ENCODE data around the gene ATP6AP1. TPM values are rescaled to one million over a fixed set of nuclear protein-coding genes. Genes with fewer than 3 reads are reported as not detected.
A peak's percentile ranks its signal among the peaks of the same experiment; 100 is the strongest.

ATP6AP1 gene
- total RNA-seq, 1 donor from 2014 or later, result 133 TPM

GRCh38 chrX:154436374-154436982 lies 8.0 kb downstream of the ATP6AP1 start:
- H3K36me3 Mint-ChIP-seq (ENCODE audit: unreplicated experiment), result no peaks in the 10 kb centered on the region
- peaks cover 4% of the 10 kb centered on the region for H3K9me3 Mint-ChIP-seq (ENCODE audit: unreplicated experiment)
- peaks cover 6% of the 10 kb centered on the region for H3K4me1 Mint-ChIP-seq (ENCODE audit: low read depth, unreplicated experiment)
- TF ChIP-seq CTCF (IDR thresholded peaks at IDR 0.05; ENCODE audit: partially characterized antibody, unreplicated experiment), result no peak
- H3K4me3 Mint-ChIP-seq (ENCODE audit: unreplicated experiment), result peak overlapping the region; percentile 85
- H3K27ac Mint-ChIP-seq (ENCODE audit: unreplicated experiment), result peak overlapping the region; percentile 94
- DNase-seq, result peak; percentile 67
- peaks cover 9% of the 10 kb centered on the region for H3K27me3 Mint-ChIP-seq (ENCODE audit: unreplicated experiment)

GRCh38 chrX:154436983-154437752 lies 8.7 kb downstream of the ATP6AP1 start, which contains the start of gene GDI1:
GDI1 (plus strand) TSS chrX:154437154; CDS start chrX:154437255, 101 bp downstream.
- Mint-ChIP-seq H3K4me3 (ENCODE audit: unreplicated experiment) (peak within 1 kb of the TSS; percentile 92), H3K27ac (ENCODE audit: unreplicated experiment) (peak within 1 kb of the TSS; percentile 94), H3K27me3 (ENCODE audit: unreplicated experiment) (peaks cover 9% of the 10 kb centered on the region), H3K9me3 (ENCODE audit: unreplicated experiment) (peaks cover 4% of the 10 kb centered on the region), H3K36me3 (ENCODE audit: unreplicated experiment) (no peaks in the 10 kb centered on the region), H3K4me1 (ENCODE audit: low read depth, unreplicated experiment) (peaks cover 6% of the 10 kb centered on the region)
- TF ChIP-seq CTCF (IDR thresholded peaks at IDR 0.05; ENCODE audit: partially characterized antibody, unreplicated experiment), result no peak
- peak; percentile 68 for DNase-seq

- peaks cover 4% of the 10 kb centered on the region for H3K9me3 Mint-ChIP-seq (ENCODE audit: unreplicated experiment)
- DNase-seq, result no peak
- peaks cover 9% of the 10 kb centered on the region for H3K27me3 Mint-ChIP-seq (ENCODE audit: unreplicated experiment)
- H3K27ac Mint-ChIP-seq (ENCODE audit: unreplicated experiment), result peak overlapping the region; percentile 90
- H3K36me3 Mint-ChIP-seq (ENCODE audit: unreplicated experiment), result no peaks in the 10 kb centered on the region
- peak overlapping the region; percentile 92 for H3K4me3 Mint-ChIP-seq (ENCODE audit: unreplicated experiment)
- no peak for TF ChIP-seq CTCF (IDR thresholded peaks at IDR 0.05; ENCODE audit: partially characterized antibody, unreplicated experiment)
- peaks cover 6% of the 10 kb centered on the region for H3K4me1 Mint-ChIP-seq (ENCODE audit: low read depth, unreplicated experiment)
Measured at GRCh38 chrX:154437971-154438893, 9.8 kb downstream of the ATP6AP1 start.

GRCh38 chrX:154439841-154440240 lies 11.4 kb downstream of the ATP6AP1 start:
- no peak for DNase-seq
- Mint-ChIP-seq H3K4me1 (ENCODE audit: low read depth, unreplicated experiment) (peaks cover 6% of the 10 kb centered on the region), H3K27me3 (ENCODE audit: unreplicated experiment) (peaks cover 9% of the 10 kb centered on the region), H3K9me3 (ENCODE audit: unreplicated experiment) (peaks cover 4% of the 10 kb centered on the region), H3K27ac (ENCODE audit: unreplicated experiment) (no peak overlapping the region), H3K36me3 (ENCODE audit: unreplicated experiment) (no peaks in the 10 kb centered on the region), H3K4me3 (ENCODE audit: unreplicated experiment) (no peak overlapping the region)
- TF ChIP-seq CTCF (IDR thresholded peaks at IDR 0.05; ENCODE audit: partially characterized antibody, unreplicated experiment), result no peak
